ENCODE data around the gene ASB13.

DNA sequence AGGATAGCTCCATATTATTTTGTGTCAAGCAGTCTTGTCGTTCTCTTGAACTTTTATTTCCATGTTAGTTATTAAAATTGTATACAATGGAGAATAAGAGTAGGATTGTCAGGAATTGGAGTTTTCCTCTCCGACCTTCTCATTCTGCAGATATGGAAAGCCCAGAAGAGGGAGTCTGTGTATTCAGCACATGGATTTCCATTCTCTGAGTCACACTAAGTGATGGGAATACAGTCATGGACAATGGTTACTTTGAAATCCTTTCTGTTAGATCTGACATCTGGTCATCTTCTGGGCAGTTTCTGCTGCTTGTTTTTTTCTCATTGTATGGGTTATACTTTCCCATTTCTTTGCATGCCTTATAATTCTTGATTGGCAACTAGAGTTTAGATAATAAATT is 13.2 kb upstream of the ASB13 start:
- no peak for TF ChIP-seq POLR2AphosphoS5 (IDR thresholded peaks at IDR 0.05; ENCODE audit: low read depth, low read length)
- no peak for TF ChIP-seq POLR2A (IDR thresholded peaks at IDR 0.05; ENCODE audit: low read depth, low read length)
- TF ChIP-seq TAF1 (IDR thresholded peaks at IDR 0.05; ENCODE audit: borderline replicate concordance, low read depth, low read length), result no peak

Measured in GM12892 (cell line).